ENCODE results near the gene TBC1D22A.
A peak's percentile ranks its signal among the peaks of the same experiment; 100 is the strongest.
"Not testable (repeated sequence)": the region's sequence is repeated elsewhere in the genome, so short reads cannot be mapped to it uniquely, and the experiment has no call there.

Gene TBC1D22A

GRCh38 chr22:47046411-47047065 lies 284.1 kb downstream of the TBC1D22A start:
- DNase-seq (ENCODE audit: low read depth in 2 of 2) = no peak

- DNase-seq (ENCODE audit: low read depth in 2 of 2) = no peak
Measured at GRCh38 chr22:47047321-47048122, 285.1 kb downstream of the TBC1D22A start.

GRCh38 chr22:47048123-47049077 lies 285.9 kb downstream of the TBC1D22A start:
- DNase-seq (ENCODE audit: low read depth in 2 of 2) = no peak

GRCh38 chr22:47049078-47049624 lies 286.7 kb downstream of the TBC1D22A start:
- no peak for DNase-seq (ENCODE audit: low read depth in 2 of 2)

- DNase-seq (ENCODE audit: low read depth in 2 of 2) = not testable (repeated sequence)
Measured at GRCh38 chr22:47049736-47050400, 287.4 kb downstream of the TBC1D22A start.

GRCh38 chr22:47050401-47051051 lies 288.1 kb downstream of the TBC1D22A start:
- no peak for DNase-seq (ENCODE audit: low read depth in 2 of 2)

- DNase-seq (ENCODE audit: low read depth in 2 of 2) = no peak
Measured at GRCh38 chr22:47051441-47052071, 289.1 kb downstream of the TBC1D22A start.

- DNase-seq (ENCODE audit: low read depth in 2 of 2) = no peak
Measured at GRCh38 chr22:47052236-47053012, 290.0 kb downstream of the TBC1D22A start.

GRCh38 chr22:47053013-47053725 lies 290.7 kb downstream of the TBC1D22A start:
- DNase-seq (ENCODE audit: low read depth in 2 of 2) = no peak

- peak; percentile 28 to 31 for DNase-seq (ENCODE audit: low read depth in 2 of 2)
Measured at GRCh38 chr22:47053726-47054141, 291.3 kb downstream of the TBC1D22A start.

GRCh38 chr22:47054231-47055072 lies 292.0 kb downstream of the TBC1D22A start:
- no peak for DNase-seq (ENCODE audit: low read depth in 2 of 2)

- no peak for DNase-seq (ENCODE audit: low read depth in 2 of 2)
Measured at GRCh38 chr22:47055073-47055355, 292.6 kb downstream of the TBC1D22A start.

- no peak for DNase-seq (ENCODE audit: low read depth in 2 of 2)
Measured at GRCh38 chr22:47055461-47055860, 293.0 kb downstream of the TBC1D22A start.

- no peak for DNase-seq (ENCODE audit: low read depth in 2 of 2)
Measured at GRCh38 chr22:47055921-47056320, 293.5 kb downstream of the TBC1D22A start.

GRCh38 chr22:47056361-47056760 lies 293.9 kb downstream of the TBC1D22A start:
- no peak for DNase-seq (ENCODE audit: low read depth in 2 of 2)

- no peak for DNase-seq (ENCODE audit: low read depth in 2 of 2)
Measured at GRCh38 chr22:47056776-47057470, 294.5 kb downstream of the TBC1D22A start.

GRCh38 chr22:47057916-47058585 lies 295.6 kb downstream of the TBC1D22A start:
- DNase-seq (ENCODE audit: low read depth in 2 of 2) = no peak

Data from fibroblast of skin of left quadriceps (primary cell).